Stimulated activated CD8-positive, alpha-beta memory T cell treated with anti-CD3 and anti-CD28 coated beads, Interleukin-4, amount 100 ng/mL, for 48 hours (primary cell): ENCODE results near the gene SLC36A2.
"Not testable (repeated sequence)": the region's sequence is repeated elsewhere in the genome, so short reads cannot be mapped to it uniquely, and the experiment has no call there.

Experiments
- DNase-seq: peaks from one replicate; pipeline ENCODE4 v3.0.0-alpha.2; 2020

Gene SLC36A2

DNA sequence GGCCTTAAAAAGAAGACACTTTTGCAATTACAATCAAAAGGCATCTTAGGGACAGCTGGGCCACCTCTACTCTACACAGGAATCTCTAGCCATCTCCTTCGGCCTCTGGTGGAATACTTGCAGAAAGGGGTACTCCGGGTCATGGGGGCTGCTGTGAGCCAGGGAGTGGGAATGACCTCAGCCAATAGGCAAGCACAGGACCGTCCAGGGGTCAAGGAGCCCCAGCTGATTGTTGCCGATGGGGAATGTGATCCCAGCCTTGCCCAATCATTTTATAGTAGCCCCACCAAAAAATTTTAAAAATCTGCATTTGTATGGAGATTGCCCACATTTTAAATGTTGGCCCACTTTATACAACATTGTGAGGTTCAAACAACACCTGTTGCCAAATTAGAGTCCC, 26.9 kb downstream of the SLC36A2 start:
- no peak for DNase-seq

- no peak for DNase-seq
Observed at GRCh38 chr5:151318850-151319732, 28.3 kb downstream of the SLC36A2 start.

GRCh38 chr5:151317871-151318270, 29.5 kb downstream of the SLC36A2 start:
- no peak for DNase-seq

GRCh38 chr5:151315998-151316597, 31.3 kb downstream of the SLC36A2 start:
- peak; percentile 84 for DNase-seq

GRCh38 chr5:151313357-151313756, 34.0 kb downstream of the SLC36A2 start:
- DNase-seq, result no peak

DNA sequence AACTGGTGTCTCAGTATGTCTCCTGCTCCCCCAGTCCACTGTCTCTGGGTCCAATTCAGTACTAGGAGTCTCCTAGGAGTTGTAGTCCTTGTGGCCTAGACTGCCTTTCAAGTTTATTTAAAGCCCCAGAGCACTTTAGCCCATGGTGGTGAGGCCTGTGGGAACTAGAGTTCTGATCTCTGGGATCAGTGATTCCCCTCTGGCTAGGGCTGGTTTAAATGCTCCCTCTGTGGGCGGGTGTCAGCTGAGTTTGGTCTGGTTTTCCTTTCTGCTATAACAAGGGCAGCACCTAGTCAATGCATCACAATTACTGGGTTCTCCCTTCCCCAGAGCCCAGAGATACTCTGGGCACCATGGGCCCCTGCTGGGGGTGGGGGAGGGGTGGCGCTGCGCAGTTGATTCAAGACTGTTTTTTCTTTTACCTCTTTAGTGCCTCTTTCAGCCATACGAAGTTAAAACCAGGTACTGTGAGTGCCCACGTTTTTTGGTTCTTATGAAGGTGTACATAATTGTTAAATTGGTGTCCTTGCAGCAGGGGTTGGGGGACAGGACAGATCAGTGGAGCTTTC, 34.5 kb downstream of the SLC36A2 start:
- no peak for DNase-seq

DNA sequence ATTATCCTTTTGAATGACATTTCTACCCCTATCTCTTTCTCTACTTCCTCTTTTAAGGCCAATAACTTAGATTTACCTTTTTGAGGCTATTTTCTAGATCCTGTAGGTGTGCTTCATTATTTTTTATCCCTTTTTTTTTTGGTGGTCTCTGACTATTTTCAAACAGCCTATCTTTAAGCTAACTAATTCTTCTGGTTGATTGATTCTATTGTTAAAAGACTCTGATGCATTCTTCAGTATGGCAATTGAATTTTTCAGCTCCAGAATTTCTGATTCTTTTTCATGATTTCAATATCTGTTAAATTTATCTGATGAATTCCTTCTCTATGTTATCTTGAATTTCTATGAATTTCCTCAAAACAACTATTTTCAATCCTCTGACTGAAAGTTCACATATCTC, 36.4 kb downstream of the SLC36A2 start:
- no peak for DNase-seq

- DNase-seq, result not testable (repeated sequence)
Observed at GRCh38 chr5:151309821-151310220, 37.5 kb downstream of the SLC36A2 start.

- not testable (repeated sequence) for DNase-seq
Observed at GRCh38 chr5:151309266-151309665, 38.1 kb downstream of the SLC36A2 start.

- no peak for DNase-seq
Observed at GRCh38 chr5:151303666-151304065, 43.7 kb downstream of the SLC36A2 start, which contains the start of gene SLC36A3. TSS of gene SLC36A3 (minus strand) at chr5:151303766. CDS start at chr5:151303354, 412 bp downstream.

DNA sequence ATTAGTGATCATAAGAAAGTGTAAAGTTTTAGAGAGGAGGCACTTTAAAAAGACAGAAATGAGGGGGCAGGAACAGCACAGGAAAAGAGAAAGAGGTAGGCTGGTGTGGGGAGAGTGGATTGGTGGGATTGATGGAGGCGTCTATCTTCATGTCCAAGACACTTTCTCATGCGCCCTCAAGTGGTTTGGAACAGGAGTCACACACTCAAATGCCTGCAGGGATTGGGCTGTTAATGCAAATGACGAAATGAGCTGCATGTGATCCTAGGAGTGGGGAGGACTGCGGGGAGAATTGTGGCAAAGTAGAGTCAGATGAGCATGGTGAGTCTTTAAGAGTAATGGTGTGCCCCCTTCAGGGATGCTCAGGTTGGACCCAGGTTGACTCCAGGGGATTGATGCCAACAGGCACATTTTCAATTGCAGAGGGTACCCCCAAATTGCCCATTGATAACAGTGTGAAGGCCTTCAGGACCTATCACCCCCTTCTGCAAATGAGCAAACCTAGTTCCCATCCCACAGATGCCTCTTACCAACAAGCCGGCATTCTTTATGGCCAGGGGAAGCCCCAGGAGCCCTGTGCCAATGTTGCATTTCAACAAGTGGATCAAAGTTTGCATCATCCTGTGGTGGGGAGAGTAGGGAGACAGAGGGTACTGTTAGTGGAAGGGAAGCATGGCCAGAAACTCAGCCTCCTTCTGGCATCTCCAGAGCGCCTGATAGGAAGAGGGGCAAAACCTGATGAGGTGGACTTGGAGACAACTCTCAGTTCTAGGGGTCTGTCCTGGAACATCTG, 49.1 kb downstream of the SLC36A2 start:
- no peak for DNase-seq

DNA sequence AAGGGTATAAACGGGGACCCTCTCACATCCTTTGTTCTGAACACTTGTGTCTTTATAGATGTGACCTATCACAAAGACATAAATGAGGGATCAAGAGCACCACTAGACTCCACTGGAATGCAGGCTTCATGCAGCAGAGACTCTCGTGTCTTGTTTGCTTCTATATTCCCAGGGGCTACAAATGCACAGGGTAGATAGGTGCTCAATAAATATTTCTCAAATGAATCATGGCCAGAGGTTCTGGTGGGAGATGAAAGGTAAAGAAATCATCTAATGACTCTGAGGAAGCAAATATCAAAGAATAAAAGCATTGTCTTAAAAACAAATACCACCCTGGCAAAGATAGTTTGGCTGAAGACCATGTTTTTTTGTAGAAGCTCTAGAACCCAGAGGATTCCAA, 50.4 kb downstream of the SLC36A2 start:
- no peak for DNase-seq

DNA sequence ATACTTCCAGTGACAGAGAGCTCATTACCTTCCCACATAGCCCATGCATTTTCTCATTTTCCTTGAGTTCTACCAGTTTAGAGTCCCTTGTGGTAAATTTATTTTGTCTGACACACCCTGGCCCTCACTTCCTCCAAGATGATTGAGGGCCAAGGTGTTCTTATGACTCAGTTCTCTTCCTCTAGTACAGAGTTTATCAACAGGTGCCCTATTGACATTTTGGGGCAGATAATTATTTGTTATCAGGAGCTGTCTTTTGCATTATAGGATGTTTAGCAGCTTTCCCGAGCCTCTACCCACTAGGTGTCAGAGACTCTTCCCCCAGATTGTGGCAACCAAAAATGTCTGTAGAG, 50.9 kb downstream of the SLC36A2 start:
- no peak for DNase-seq

GRCh38 chr5:151295791-151296477, 51.4 kb downstream of the SLC36A2 start:
- no peak for DNase-seq

DNA sequence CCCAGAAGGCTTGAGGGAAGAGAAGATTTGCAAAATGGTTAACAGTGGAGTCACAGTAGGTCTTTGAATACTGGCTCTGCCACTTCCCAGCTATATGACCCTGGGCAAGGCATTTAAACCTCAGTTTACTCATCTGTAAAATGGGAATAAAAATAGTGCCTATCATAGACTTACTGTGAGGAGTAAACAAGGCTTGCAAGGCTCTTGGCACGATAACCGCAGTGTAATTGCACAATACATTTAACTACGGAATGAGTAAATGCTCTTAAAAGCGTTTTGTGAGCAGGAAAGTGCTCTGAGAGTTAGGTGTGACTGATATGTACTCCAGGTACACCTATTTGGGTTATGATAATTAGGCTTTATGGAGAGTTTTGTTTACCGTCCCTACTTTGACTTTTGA, 52.2 kb downstream of the SLC36A2 start:
- no peak for DNase-seq

GRCh38 chr5:151293624-151294023, 53.7 kb downstream of the SLC36A2 start:
- DNase-seq, result no peak

- no peak for DNase-seq
Observed at GRCh38 chr5:151288180-151288579, 59.2 kb downstream of the SLC36A2 start.

DNA sequence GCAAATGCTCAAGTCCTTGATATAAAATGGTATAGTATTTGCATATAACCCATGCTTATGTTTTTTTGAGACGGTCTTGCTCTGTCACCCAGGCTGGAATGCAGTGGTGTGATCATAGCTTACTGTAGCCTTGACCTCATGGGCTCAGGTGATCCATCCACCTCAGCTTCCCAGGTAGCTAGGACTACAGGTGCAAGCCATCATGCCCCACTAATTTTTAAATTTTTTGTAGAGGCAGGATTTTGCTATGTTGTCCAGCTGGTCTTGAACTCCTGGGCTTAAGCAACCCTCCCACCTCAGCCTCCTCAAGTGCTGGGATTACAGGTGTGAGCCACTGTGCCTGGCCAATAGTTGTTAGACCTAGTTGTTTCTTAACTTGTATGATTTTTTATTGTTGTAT, 61.1 kb downstream of the SLC36A2 start:
- no peak for DNase-seq

GRCh38 chr5:151285683-151286082, 61.7 kb downstream of the SLC36A2 start:
- no peak for DNase-seq

DNA sequence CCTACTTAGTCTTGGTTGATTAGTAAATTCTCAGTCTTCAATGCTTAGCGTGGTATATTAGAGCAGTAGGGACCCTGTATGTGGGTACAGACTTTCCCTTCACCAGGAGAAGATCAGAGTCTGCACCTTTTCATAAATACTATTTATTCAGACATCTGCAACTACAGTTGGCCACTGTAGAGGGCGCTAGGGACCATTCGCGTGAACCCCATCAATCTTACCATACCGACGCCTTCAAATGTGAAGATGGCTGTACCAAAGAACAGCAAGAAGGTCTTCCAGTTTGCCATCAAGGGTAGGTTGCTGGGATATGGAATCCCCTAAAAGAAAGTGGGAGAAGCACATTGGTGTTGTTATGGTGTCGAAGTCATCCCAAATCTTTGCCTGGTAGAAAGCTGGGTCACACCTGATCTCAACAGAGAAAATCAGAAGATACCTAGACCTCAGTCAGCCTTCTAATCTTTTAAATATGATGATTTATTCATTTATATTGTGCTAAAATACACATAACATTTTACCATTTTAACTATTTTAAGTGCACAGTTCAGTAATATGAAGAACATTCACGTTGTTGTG, 62.9 kb downstream of the SLC36A2 start:
- DNase-seq, result peak; percentile 30

- DNase-seq, result no peak
Observed at GRCh38 chr5:151283120-151283825, 64.1 kb downstream of the SLC36A2 start.
